Thymus (tissue), 11 donors: Measurements from ENCODE around the gene FADS1. TPM values are rescaled to one million over a fixed set of nuclear protein-coding genes. Genes with fewer than 3 reads are reported as not detected.

Experiments
- DNase-seq, 9 donors: peaks; one replicate each; pipeline ENCODE4 v3.0.0-alpha.2; 2013; ENCODE audit warnings: low spot score in 9 of 9, low read depth in 6 of 9, missing footprints in 1 of 9
- H3K27ac ChIP-seq, 2 donors: one replicate each; pipeline ENCODE4 v1.5.1; 2013; ENCODE audit warnings: control low read depth in 1 of 2, low read depth in 1 of 2, low read length in 1 of 2, mild to moderate bottlenecking in 1 of 2, moderate library complexity in 1 of 2
- H3K27me3 ChIP-seq, 2 donors: one replicate each; pipeline ENCODE4 v1.5.1; 2013; ENCODE audit warnings: low read length in 1 of 2; ENCODE audit not compliant: control insufficient read depth in 2 of 2, insufficient read depth in 1 of 2
- H3K36me3 ChIP-seq, 2 donors: one replicate each; pipeline ENCODE4 v1.5.1; 2013; ENCODE audit warnings: low read length in 1 of 2, mild to moderate bottlenecking in 1 of 2, moderate library complexity in 1 of 2; ENCODE audit not compliant: control insufficient read depth in 2 of 2, insufficient read depth in 2 of 2
- H3K4me1 ChIP-seq, 2 donors: one replicate each; pipeline ENCODE4 v1.5.1; 2013; ENCODE audit warnings: low read length in 2 of 2; ENCODE audit not compliant: control insufficient read depth in 2 of 2, insufficient read depth in 2 of 2
- H3K4me3 ChIP-seq, 2 donors: one replicate each; pipeline ENCODE4 v1.5.1; 2013; ENCODE audit warnings: low read length in 2 of 2, control low read depth in 1 of 2, mild to moderate bottlenecking in 1 of 2
- H3K9me3 ChIP-seq, 2 donors: one replicate each; pipeline ENCODE4 v1.5.1; 2013; ENCODE audit warnings: low read length in 1 of 2, mild to moderate bottlenecking in 1 of 2; ENCODE audit not compliant: control insufficient read depth in 2 of 2, insufficient read depth in 1 of 2
- WGBS: extraction: QIAGEN DNeasy Blood & Tissue Kit; methylation state at CpG from one replicate; pipeline ENCODE4 v1.1.7; 2013; 5-methylcytosine and 5-hydroxymethylcytosine counted together
- polyA plus RNA-seq: library from polyadenylated mRNA; stranded (reverse); fragments of 200-250 nt; gene quantifications from one replicate; pipeline ENCODE4 v1.2.3, GENCODE V29; 2013
- total RNA-seq: library from RNA; stranded (reverse); fragments of 120-200 nt; gene quantifications from one replicate; pipeline ENCODE4 v1.2.4, GENCODE V29; 2013
- donor health status: healthy.

FADS1 gene
- total and polyA plus RNA-seq, 2 donors: 4.4 to 12.9 TPM

DNA sequence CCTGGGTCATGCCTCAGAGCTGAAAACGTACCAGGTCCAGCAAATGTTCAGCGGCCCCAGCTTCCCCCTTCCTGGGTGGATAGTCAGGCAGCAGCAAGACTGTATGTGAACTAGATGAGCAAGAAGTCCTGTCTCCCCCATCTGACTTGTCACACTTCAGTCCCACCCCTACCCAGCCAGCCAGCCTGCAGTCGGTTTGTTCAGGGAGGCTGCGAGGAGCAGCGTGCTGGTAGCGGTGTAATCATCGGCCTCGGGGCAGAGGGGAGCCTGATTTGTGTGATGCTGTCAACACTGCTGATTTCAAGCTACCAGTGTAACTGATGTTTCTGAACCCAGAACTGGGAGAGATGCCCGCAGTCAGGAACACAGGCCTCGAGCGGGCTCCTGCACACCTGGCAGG lies 34.0 kb downstream of the FADS1 start:
- peaks cover 28 to 30% of the 10 kb centered on the region in 2 donors for H3K36me3 ChIP-seq
- WGBS: 97% methylated on average over 11 of the region's 11 CpGs
- peaks cover 0 to under 1% of the 10 kb centered on the region in 2 donors for H3K4me1 ChIP-seq
- H3K4me3 ChIP-seq: no peak overlapping the region
- DNase-seq: no peak
- H3K9me3 ChIP-seq: no peaks in the 10 kb centered on the region
- peaks cover 0 to 12% of the 10 kb centered on the region in 2 donors for H3K27me3 ChIP-seq
- no peak overlapping the region for H3K27ac ChIP-seq

DNA sequence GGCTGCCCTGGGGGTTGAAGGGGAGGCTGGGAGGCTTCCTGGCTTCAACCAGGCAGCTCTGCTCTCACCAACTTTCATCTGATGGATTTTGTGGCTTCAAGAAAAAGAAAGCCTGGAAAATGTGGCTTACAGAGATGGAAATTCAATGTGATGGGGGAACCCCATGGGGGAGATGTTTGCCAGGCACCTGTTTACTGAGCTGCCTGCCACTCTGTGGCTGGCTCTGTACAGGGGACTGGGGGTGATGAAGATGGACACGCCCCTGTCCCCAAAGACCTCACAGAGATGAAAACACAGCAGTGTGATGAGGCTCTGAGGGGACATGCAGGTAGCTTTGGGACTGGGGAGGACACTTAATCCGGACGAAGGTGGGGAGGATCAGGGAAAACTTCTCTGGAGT lies 34.5 kb downstream of the FADS1 start:
- 98% methylated on average over 3 of the region's 3 CpGs for WGBS
- DNase-seq: no peak

DNA sequence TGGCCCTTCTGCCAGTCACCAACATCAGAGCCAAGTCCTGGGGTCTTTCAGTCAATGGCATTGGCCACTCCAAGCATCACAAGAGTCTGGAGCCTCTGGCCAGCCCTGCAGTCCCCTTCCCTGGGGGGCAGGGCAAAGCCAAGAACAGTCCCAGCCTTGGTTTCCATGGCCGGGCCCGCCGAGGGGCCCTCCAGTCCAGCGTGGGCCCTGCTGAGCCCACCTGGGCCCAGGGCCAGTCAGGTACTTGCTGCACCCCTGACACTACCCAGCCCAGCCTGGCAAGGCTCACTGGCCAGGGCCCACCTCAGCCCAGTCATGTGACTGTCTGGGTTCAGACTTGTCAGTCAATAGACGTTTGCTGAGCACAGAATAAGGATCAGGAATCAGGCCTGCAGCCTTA lies 35.2 kb downstream of the FADS1 start:
- Histone ChIP-seq H3K36me3 (peaks cover 15 to 18% of the 10 kb centered on the region in 2 donors), H3K4me1 (peaks cover 4 to 5% of the 10 kb centered on the region in 2 donors), H3K27me3 (peaks cover 2 to 24% of the 10 kb centered on the region in 2 donors), H3K27ac (no peak overlapping the region), H3K9me3 (no peaks in the 10 kb centered on the region), H3K4me3 (no peak overlapping the region)
- WGBS: 92% methylated on average over 5 of the region's 5 CpGs
- no peak for DNase-seq

More for the DNA sequence above, 34.5 kb downstream of the FADS1 start:
- Histone ChIP-seq H3K9me3 (no peaks in the 10 kb centered on the region), H3K4me1 (peaks cover 0 to 5% of the 10 kb centered on the region in 2 donors), H3K27me3 (peaks cover 0 to 18% of the 10 kb centered on the region in 2 donors), H3K4me3 (no peak overlapping the region), H3K27ac (no peak overlapping the region), H3K36me3 (peaks cover 22 to 25% of the 10 kb centered on the region in 2 donors)

DNA sequence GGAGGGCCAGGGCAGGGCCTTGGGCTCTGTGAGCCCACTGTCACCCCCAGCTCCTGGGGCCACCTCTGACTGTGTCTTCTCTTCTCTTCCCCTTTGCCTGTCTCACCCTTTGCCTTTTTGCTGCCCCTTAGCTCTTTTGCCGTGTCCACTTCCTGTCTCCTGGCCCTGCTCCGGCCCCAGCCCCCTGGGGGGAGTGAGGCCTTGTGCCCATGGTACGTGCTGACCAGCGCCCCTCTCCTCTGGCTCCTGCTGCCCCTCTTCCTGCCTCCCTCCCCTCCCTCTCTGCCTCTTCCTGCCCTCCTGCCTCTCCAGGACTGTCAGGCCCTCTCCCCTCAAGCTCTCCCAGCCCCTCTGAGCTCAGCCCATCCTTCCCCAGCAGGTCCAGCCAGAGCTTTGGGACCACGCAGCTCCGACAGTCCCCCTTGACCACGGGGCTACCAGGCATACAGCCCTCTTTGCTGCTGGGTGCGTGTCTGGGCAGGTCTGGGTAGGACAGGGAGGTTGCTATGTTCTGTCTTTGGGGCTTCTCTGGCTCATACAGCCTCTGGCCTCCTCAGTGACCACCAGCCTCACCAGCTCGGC lies 36.1 kb downstream of the FADS1 start:
- 93% methylated on average over 9 of the region's 9 CpGs for WGBS
- Histone ChIP-seq H3K27ac (no peak overlapping the region), H3K36me3 (peaks cover 9% of the 10 kb centered on the region in 2 donors), H3K27me3 (peaks cover 2 to 24% of the 10 kb centered on the region in 2 donors), H3K9me3 (no peaks in the 10 kb centered on the region), H3K4me3 (no peak overlapping the region), H3K4me1 (peaks cover 4 to 5% of the 10 kb centered on the region in 2 donors)
- no peak for DNase-seq

DNA sequence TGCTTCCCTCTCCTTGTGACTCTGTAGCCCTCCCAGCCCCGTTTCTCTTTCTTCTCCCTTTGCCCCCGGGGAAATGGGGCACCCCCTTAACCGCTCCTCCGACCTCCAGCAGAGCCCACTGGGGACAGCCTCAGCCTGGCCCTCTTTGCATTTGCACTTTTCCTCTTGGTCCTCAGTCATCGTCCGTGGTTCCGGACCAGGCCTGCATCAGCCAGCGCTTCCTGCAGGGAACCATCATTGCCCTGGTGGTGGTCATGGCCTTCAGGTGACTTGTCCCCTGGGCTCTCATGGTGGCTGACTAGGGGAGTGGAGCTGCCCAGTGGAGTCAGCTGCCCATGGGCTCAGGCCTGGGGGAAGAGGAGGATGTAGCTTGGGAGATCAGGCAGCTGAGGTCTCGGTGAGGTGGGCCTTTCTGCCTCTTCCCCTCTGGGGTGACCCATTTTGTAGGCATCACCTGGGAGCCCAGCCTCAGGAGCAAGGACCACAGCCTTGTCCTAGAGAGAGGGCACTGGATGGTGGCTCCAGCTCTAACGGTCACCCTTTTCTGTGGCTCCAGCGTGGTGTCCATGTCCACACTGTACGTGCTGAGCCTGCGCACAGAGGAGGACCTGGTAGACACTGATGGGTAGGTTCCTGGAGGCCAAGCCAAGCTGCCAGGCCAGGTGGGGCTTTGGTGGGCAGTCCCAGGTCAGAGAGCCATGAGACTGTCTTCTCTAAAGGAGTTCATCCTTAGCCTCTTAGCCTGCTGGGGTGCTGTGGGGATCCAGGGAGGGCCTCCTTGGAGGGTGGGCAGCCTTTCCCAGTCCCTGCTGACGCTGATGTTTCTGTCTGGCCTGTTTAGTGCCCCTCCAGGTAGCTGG lies 36.9 kb downstream of the FADS1 start:
- Histone ChIP-seq H3K36me3 (peaks cover 1 to 5% of the 10 kb centered on the region in 2 donors), H3K4me1 (peaks cover 4 to 5% of the 10 kb centered on the region in 2 donors), H3K9me3 (no peaks in the 10 kb centered on the region), H3K4me3 (no peak overlapping the region), H3K27ac (no peak overlapping the region), H3K27me3 (peaks cover 2 to 24% of the 10 kb centered on the region in 2 donors)
- whole genome bisulfite sequencing: 94% methylated on average over 14 of the region's 14 CpGs
- no peak for DNase-seq

DNA sequence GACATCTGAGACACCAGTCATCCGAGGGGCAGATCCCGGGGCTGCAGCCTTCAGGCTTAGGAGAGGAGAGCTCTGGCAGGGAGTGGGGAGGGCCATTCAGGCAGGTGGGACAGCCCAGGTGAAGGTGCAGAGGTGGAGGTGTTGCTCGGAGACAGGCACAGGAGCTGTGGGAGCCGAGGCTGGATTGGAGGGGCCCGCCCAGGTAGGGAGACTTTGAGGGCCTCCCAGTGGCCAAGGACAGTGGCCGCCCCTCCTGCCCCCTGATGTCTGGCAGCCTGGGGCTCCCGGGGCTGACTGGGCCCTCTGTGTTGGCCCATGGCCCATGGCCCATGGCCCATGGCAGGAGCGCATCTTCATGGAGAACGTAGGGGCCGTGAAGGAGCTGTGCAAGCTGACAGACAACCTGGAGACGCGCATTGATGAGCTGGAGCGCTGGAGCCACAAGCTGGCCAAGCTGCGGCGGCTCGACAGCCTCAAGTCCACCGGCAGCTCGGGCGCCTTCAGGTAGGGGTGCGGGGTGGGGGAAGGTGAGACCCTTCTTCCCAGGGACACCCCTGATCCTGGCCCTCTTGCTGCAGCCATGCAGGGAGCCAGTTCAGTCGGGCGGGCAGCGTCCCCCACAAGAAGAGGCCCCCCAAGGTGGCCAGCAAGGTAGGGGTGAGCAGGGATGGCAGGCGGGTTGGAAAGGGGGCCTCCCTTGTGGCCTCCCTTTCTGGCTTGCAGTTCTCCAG lies 37.7 kb downstream of the FADS1 start:
- H3K27ac ChIP-seq: no peak overlapping the region
- H3K36me3 ChIP-seq: no peaks in the 10 kb centered on the region

DNA sequence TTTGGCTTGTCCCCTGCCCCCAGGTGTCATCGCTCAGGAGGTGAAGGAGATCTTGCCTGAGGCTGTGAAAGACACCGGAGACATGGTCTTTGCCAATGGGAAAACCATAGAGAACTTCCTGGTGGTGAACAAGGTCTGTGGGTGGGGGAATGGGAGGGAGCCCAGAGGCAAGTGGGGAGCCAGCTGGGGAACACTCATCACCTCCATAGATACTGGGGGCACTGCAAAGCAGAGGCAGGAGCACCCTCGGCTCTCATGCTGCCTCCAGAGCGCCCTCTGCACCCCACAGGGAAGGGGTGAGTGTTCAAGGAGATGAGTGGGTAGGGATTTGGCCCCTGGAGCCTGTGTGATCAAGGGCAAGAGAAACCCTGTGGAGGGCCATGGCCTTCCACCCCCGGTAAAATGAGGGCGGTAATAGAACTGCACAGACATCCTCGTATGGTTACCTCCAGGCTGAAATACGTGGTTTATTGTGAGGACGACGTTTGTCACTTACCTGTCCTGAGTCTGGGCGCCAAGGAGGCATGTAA lies 38.4 kb downstream of the FADS1 start:
- H3K4me1 ChIP-seq: peaks cover 4 to 5% of the 10 kb centered on the region in 2 donors
- H3K36me3 ChIP-seq: no peaks in the 10 kb centered on the region
- H3K27me3 ChIP-seq: peaks cover 2 to 24% of the 10 kb centered on the region in 2 donors
- no peak for DNase-seq
- WGBS: 95% methylated on average over 11 of the region's 11 CpGs
- H3K4me3 ChIP-seq: no peak overlapping the region
- no peak overlapping the region for H3K27ac ChIP-seq
- H3K9me3 ChIP-seq: no peaks in the 10 kb centered on the region

More for the DNA sequence above, 37.7 kb downstream of the FADS1 start:
- H3K4me3 ChIP-seq: no peak overlapping the region
- 95% methylated on average over 24 of the region's 24 CpGs for WGBS
- peaks cover 4 to 5% of the 10 kb centered on the region in 2 donors for H3K4me1 ChIP-seq
- DNase-seq: no peak
- H3K27me3 ChIP-seq: peaks cover 2 to 24% of the 10 kb centered on the region in 2 donors
- no peaks in the 10 kb centered on the region for H3K9me3 ChIP-seq

DNA sequence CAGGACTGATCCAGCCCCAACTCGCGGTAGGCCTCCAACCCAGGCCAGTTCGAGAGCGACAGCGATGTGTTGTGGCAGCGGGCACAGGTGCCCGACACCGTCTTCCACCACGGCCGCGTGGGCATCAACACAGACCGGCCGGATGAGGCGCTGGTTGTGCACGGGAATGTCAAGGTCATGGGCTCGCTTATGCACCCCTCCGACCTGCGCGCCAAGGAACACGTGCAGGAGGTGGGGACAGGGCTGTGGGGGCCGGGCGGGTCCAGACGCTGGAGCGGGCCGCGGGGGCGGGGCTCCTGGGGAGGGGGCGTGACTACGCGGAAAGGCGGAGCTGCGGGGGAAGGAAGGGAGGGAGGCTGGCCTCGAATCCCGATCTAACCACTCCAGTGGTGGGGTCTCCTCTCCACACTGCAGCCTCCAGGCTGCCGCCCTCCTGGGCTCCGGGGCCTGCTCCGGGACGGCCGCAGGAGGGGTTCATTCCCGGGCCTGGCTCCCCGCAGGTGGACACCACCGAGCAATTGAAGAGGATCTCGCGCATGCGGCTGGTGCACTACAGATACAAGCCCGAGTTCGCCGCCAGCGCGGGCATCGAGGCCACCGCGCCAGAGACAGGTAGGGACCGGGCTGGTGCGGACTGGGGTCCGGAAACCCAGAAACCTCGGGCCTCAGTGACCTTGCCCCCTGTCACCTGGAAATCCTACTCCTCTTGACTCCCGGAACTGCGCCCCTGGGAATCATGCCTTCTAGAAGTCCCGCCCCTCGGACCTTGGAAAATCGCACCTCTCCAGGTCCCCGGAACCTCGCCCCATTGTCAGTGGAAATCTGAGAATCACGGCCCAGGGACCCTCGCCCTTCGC lies 39.3 kb downstream of the FADS1 start:
- DNase-seq: peak in 3 of 9 donors; percentile 35 to 58 (median 43)
- Histone ChIP-seq H3K9me3 (no peaks in the 10 kb centered on the region), H3K27ac (no peak overlapping the region), H3K4me1 (peaks cover 4 to 9% of the 10 kb centered on the region in 2 donors), H3K36me3 (no peaks in the 10 kb centered on the region), H3K27me3 (peaks cover 2 to 24% of the 10 kb centered on the region in 2 donors), H3K4me3 (peak overlapping the region in 1 of 2 donors; percentile 36)
- 25% methylated on average over 67 of the region's 67 CpGs for WGBS
